HCT116 (cell line): ENCODE measurements around the gene RGS17. TPM values are rescaled to one million over a fixed set of nuclear protein-coding genes. Genes with fewer than 3 reads are reported as not detected.

ENCODE experiments used
- ATAC-seq: fragments of 200-7000 bp; cut with Tn5 transposase; 2 replicates; pipeline ENCODE4 v1.9.1; 2020; ENCODE audit warnings: mild to moderate bottlenecking, moderate library complexity
- BruUV-seq: library from RNA; stranded (reverse); fragments of 400-500 nt; replicated peaks from 2 replicates; lab custom pipeline; 2021; lab: Mats Ljungman, UMichigan
- CTCF ChIA-PET: fragments of 300-600 bp; sonication (Branson Sonifier 250); formaldehyde crosslinking; loops from one replicate; lab custom pipeline; 2021; ENCODE audit warnings: antibody characterized with exemption; lab: Charles Lee
- POLR2A ChIA-PET: fragments of 300-600, 350-600 bp; sonication (Branson Sonifier 250); formaldehyde crosslinking; loops from one replicate; lab custom pipeline; 2021; ENCODE audit warnings: antibody characterized with exemption; lab: Charles Lee
- RAD21 ChIA-PET, 2 experiments: fragments of 300-600 bp; sonication (Branson Sonifier 250); formaldehyde crosslinking; loops; one replicate each; lab custom pipeline; 2023; ENCODE audit warnings: low total read pairs in 2 of 2; ENCODE audit not compliant: uncharacterized antibody in 2 of 2, unreplicated experiment in 2 of 2, low non-redundant PET in 1 of 2; lab: Charles Lee
- DNase-seq: peaks from one replicate; pipeline ENCODE4 v3.0.0-alpha.2; 2010; ENCODE audit warnings: low read depth, low spot score
- H2AFZ ChIP-seq: fragments of 200-600 bp; shearing (Covaris generic), sonication (generic); 2 replicates; pipeline ENCODE4 v1.6.1; 2017; ENCODE audit warnings: low read depth, mixed run types, mixed read lengths, antibody characterized with exemption, low read length; ENCODE audit not compliant: poor library complexity, severe bottlenecking
- H3K27ac ChIP-seq: 2 replicates; pipeline ENCODE4 v1.5.1; 2012; ENCODE audit warnings: low read depth, low read length
- H3K27me3 ChIP-seq: fragments of 200-600 bp; sonication (generic); 2 replicates; pipeline ENCODE4 v1.6.1; 2016; ENCODE audit warnings: mixed run types, low read length, mixed read lengths; ENCODE audit not compliant: insufficient read depth
- H3K36me3 ChIP-seq, 2 experiments: fragments of 200-500 bp in 1 of 2; fragments of 200-600 bp in 1 of 2; sonication (Bioruptor generic) in 1 of 2; sonication (generic) in 1 of 2; 2 replicates each; pipeline versions ENCODE4 v1.5.1 to v1.6.1; 2014 to 2016; ENCODE audit warnings: low read length in 2 of 2, inconsistent platforms in 1 of 2, mixed read lengths in 1 of 2, mixed run types in 1 of 2; ENCODE audit not compliant: insufficient read depth in 2 of 2, control insufficient read depth in 1 of 2
- H3K4me1 ChIP-seq, 2 experiments: fragments of 200-600 bp in 1 of 2; sonication (generic) in 1 of 2; 2 replicates each; pipeline versions ENCODE4 v1.5.1 to v1.6.1; 2012 to 2017; ENCODE audit warnings: low read length in 2 of 2, inconsistent platforms in 1 of 2, mild to moderate bottlenecking in 1 of 2, mixed read lengths in 1 of 2, mixed run types in 1 of 2, moderate library complexity in 1 of 2; ENCODE audit not compliant: insufficient read depth in 2 of 2, control insufficient read depth in 1 of 2
- H3K4me2 ChIP-seq: fragments of 200-600 bp; sonication (generic); 2 replicates; pipeline ENCODE4 v1.6.1; 2017; ENCODE audit warnings: mixed run types, low read length, mixed read lengths
- H3K4me3 ChIP-seq, 2 experiments: fragments of 200-600 bp in 1 of 2; sonication (generic) in 1 of 2; replicated peaks in 1 of 2; 2 replicates each; pipeline ENCODE4 v1.5.1; 2011 to 2016; ENCODE audit warnings: low read length in 2 of 2, control low read depth in 1 of 2, low read depth in 1 of 2, mild to moderate bottlenecking in 1 of 2, mixed read lengths in 1 of 2, mixed run types in 1 of 2
- H3K79me2 ChIP-seq: fragments of 200-600 bp; sonication (generic); 2 replicates; pipeline ENCODE4 v1.6.1; 2017; ENCODE audit warnings: mild to moderate bottlenecking, mixed run types, low read length, moderate library complexity, mixed read lengths; ENCODE audit not compliant: insufficient read depth
- H3K9ac ChIP-seq: fragments of 200-600 bp; sonication (generic); 2 replicates; pipeline ENCODE4 v1.6.1; 2016; ENCODE audit warnings: low read length, mixed read lengths
- H3K9me2 ChIP-seq: fragments of 200-600 bp; sonication (generic), shearing (Covaris generic); 2 replicates; pipeline ENCODE4 v1.6.1; 2017; ENCODE audit warnings: mixed run types, mild to moderate bottlenecking, moderate library complexity; ENCODE audit not compliant: insufficient read depth
- H3K9me3 ChIP-seq, 2 experiments: fragments of 200-500 bp in 1 of 2; fragments of 200-600 bp in 1 of 2; sonication (Bioruptor generic) in 1 of 2; sonication (generic) in 1 of 2; 2 replicates each; pipeline ENCODE4 v1.6.1; 2014 to 2017; ENCODE audit warnings: low read length in 2 of 2, mixed read lengths in 2 of 2, inconsistent platforms in 1 of 2, low read depth in 1 of 2, mild to moderate bottlenecking in 1 of 2, mixed run types in 1 of 2, moderate library complexity in 1 of 2; ENCODE audit not compliant: control insufficient read depth in 1 of 2, insufficient read depth in 1 of 2
- H4K20me1 ChIP-seq: fragments of 200-600 bp; sonication (generic), shearing (Covaris generic); 2 replicates; pipeline ENCODE4 v1.6.1; 2017; ENCODE audit warnings: mixed run types, mild to moderate bottlenecking, moderate library complexity; ENCODE audit not compliant: insufficient read depth
- ATF3 ChIP-seq: IDR thresholded peaks from 2 replicates; pipeline ENCODE4 v1.6.1; 2012
- CBX3 ChIP-seq: IDR thresholded peaks from 2 replicates; pipeline ENCODE4 v1.6.1; 2012; ENCODE audit warnings: low read depth
- CEBPB ChIP-seq: IDR thresholded peaks from 2 replicates; pipeline ENCODE4 v1.6.1; 2012; ENCODE audit warnings: low read depth
- CTCF ChIP-seq, 3 experiments: fragments of 200-600 bp in 1 of 3; sonication (generic) in 1 of 3; IDR thresholded peaks in 2 of 3; conservative IDR thresholded peaks in 1 of 3; 2 replicates each; pipeline ENCODE4 v1.5.1; 2012 to 2017; ENCODE audit warnings: low read depth in 2 of 3, low read length in 2 of 3, antibody characterized with exemption in 1 of 3, borderline replicate concordance in 1 of 3, control low read depth in 1 of 3, mild to moderate bottlenecking in 1 of 3, mixed read lengths in 1 of 3, mixed run types in 1 of 3, moderate library complexity in 1 of 3; ENCODE audit not compliant: insufficient read depth in 1 of 3
- EGR1 ChIP-seq: IDR thresholded peaks from 2 replicates; pipeline ENCODE4 v1.6.1; 2012; ENCODE audit warnings: low read depth
- ELF1 ChIP-seq: IDR thresholded peaks from 2 replicates; pipeline ENCODE4 v1.6.1; 2012; ENCODE audit warnings: low read depth, borderline replicate concordance
- EZH2 ChIP-seq: fragments of 200-600 bp; sonication (generic); IDR thresholded peaks from 2 replicates; pipeline ENCODE4 v1.6.1; 2017; ENCODE audit warnings: antibody characterized with exemption, mixed run types
- FOSL1 ChIP-seq: IDR thresholded peaks from 2 replicates; pipeline ENCODE4 v1.6.1; 2012; ENCODE audit warnings: low read depth
- MAX ChIP-seq: IDR thresholded peaks from 2 replicates; pipeline ENCODE4 v1.6.1; 2012
- REST ChIP-seq: IDR thresholded peaks from 2 replicates; pipeline ENCODE4 v1.6.1; 2012; ENCODE audit warnings: low read depth
- SP1 ChIP-seq: IDR thresholded peaks from 2 replicates; pipeline ENCODE4 v1.6.1; 2012; ENCODE audit warnings: low read depth
- SRF ChIP-seq: IDR thresholded peaks from 2 replicates; pipeline ENCODE4 v1.6.1; 2012; ENCODE audit warnings: low read depth
- TCF7L2 ChIP-seq: IDR thresholded peaks from 2 replicates; pipeline ENCODE4 v1.7.0; 2011; ENCODE audit warnings: borderline replicate concordance, inconsistent platforms; ENCODE audit not compliant: insufficient read depth, insufficient read length; ENCODE audit errors: extremely low read depth
- ZNF274 ChIP-seq: fragments of 200-500 bp; sonication (Bioruptor generic); IDR thresholded peaks from 2 replicates; pipeline ENCODE4 v1.6.1; 2014; ENCODE audit warnings: mild to moderate bottlenecking, low read depth, low read length, inconsistent platforms
- intact Hi-C: fragments of 100-400 bp; cut with micrococcal nuclease; formaldehyde crosslinking; loops from 2 replicates; pipeline ENCODE4 v1.10.0; 2022
- total RNA-seq: library from RNA; stranded (reverse); gene quantifications from one replicate; pipeline ENCODE4 v1.2.1, GENCODE V29; 2021; ENCODE audit not compliant: unreplicated experiment

Gene RGS17
- total RNA-seq, 1 experiment from 2014 or later = 3.9 TPM

- no peak for TF ChIP-seq ATF3
- TF ChIP-seq SRF = no peak
- no peak for TF ChIP-seq SP1
- no peak for TF ChIP-seq EZH2
- TF ChIP-seq EGR1 = no peak
- no peak for TF ChIP-seq ZNF274
Observed at GRCh38 chr6:153103319-153103655, 27.8 kb downstream of the RGS17 start (continued).

GRCh38 chr6:153102605-153103318, 28.3 kb downstream of the RGS17 start:
- no peak overlapping the region for H3K4me2 ChIP-seq
- BruUV-seq = no TSS peak
- ATAC-seq (no peak), DNase-seq (no peak)
- CTCF ChIA-PET = no interaction called here
- no peak overlapping the region for H2AFZ ChIP-seq
- H3K9me2 ChIP-seq = no peaks in the 10 kb centered on the region
- no peaks in the 10 kb centered on the region for H3K79me2 ChIP-seq
- RAD21 ChIA-PET = no interaction called here
- no peak overlapping the region for H3K27ac ChIP-seq
- intact Hi-C loops = no loop called here
- TF ChIP-seq REST = no peak
- TF ChIP-seq CTCF (IDR thresholded peaks at IDR 0.05 in 2 of 3, conservative IDR thresholded peaks at IDR 0.05 in 1 of 3; ENCODE audit: borderline replicate concordance in 1 of 3, insufficient read depth in 1 of 3, low read depth in 2 of 3, low read length in 2 of 3) = no peak
- TF ChIP-seq MAX = no peak
- TF ChIP-seq ELF1 = no peak
- TF ChIP-seq TCF7L2 = no peak
- no peak for TF ChIP-seq FOSL1
- no peak for TF ChIP-seq CEBPB
- no peak for TF ChIP-seq SP1
- TF ChIP-seq CBX3 = no peak
- no peak for TF ChIP-seq SRF
- POLR2A ChIA-PET = no interaction called here
- H4K20me1 ChIP-seq = no peaks in the 10 kb centered on the region
- no peaks in the 10 kb centered on the region for H3K36me3 ChIP-seq
- H3K4me1 ChIP-seq = no peaks in the 10 kb centered on the region
- no peak overlapping the region for H3K4me3 ChIP-seq
- no peak overlapping the region for H3K9ac ChIP-seq
- no peaks in the 10 kb centered on the region for H3K27me3 ChIP-seq
- no peaks in the 10 kb centered on the region for H3K9me3 ChIP-seq
